SHP77 treated with DMSO at 0.1 percent for 48 hours (cell line): Measurements from ENCODE around the gene SPINK5.

ENCODE experiments used
- DNase-seq: peaks from one replicate; lab custom pipeline; 2025; lab: John Stamatoyannopoulos, UW

SPINK5 gene

GRCh38 chr5:148094336-148094735 is 30.6 kb downstream of the SPINK5 start:
- no peak for DNase-seq

- DNase-seq: no peak
Measured at GRCh38 chr5:148104226-148104625, 40.4 kb downstream of the SPINK5 start.

- DNase-seq: no peak
Measured at GRCh38 chr5:148107608-148108007, 43.8 kb downstream of the SPINK5 start.

- DNase-seq: no peak
Measured at GRCh38 chr5:148113243-148113642, 49.5 kb downstream of the SPINK5 start.

- no peak for DNase-seq
Measured at GRCh38 chr5:148120317-148120716, 56.5 kb downstream of the SPINK5 start.

GRCh38 chr5:148125641-148126040 is 61.9 kb downstream of the SPINK5 start:
- DNase-seq: no peak

- DNase-seq: no peak
Measured at GRCh38 chr5:148135091-148136048, 71.6 kb downstream of the SPINK5 start.

- no peak for DNase-seq
Measured at GRCh38 chr5:148140846-148141245, 77.1 kb downstream of the SPINK5 start.

- DNase-seq: no peak
Measured at GRCh38 chr5:148141645-148142044, 77.9 kb downstream of the SPINK5 start.

GRCh38 chr5:148145916-148146315 is 82.1 kb downstream of the SPINK5 start:
- no peak for DNase-seq

GRCh38 chr5:148146487-148146886 is 82.7 kb downstream of the SPINK5 start:
- DNase-seq: no peak

- no peak for DNase-seq
Measured at GRCh38 chr5:148147415-148147814, 83.6 kb downstream of the SPINK5 start.

GRCh38 chr5:148151872-148152271 is 88.1 kb downstream of the SPINK5 start:
- DNase-seq: no peak

- no peak for DNase-seq
Measured at GRCh38 chr5:148152781-148153180, 89.0 kb downstream of the SPINK5 start.

- DNase-seq: no peak
Measured at GRCh38 chr5:148156609-148157008, 92.8 kb downstream of the SPINK5 start.

GRCh38 chr5:148162038-148162437 is 98.3 kb downstream of the SPINK5 start:
- DNase-seq: no peak

GRCh38 chr5:148163345-148163744 is 99.6 kb downstream of the SPINK5 start:
- DNase-seq: no peak

GRCh38 chr5:148166550-148167283 is 102.9 kb downstream of the SPINK5 start:
- no peak for DNase-seq

GRCh38 chr5:148168246-148168645 is 104.5 kb downstream of the SPINK5 start, which contains the start of gene SPINK14:
TSS of gene SPINK14 (plus strand) at chr5:148168546. CDS start at chr5:148169733, 1,187 bp downstream.
- DNase-seq: no peak

- DNase-seq: no peak
Measured at GRCh38 chr5:148172377-148172776, 108.6 kb downstream of the SPINK5 start.

GRCh38 chr5:148176480-148176879 is 112.7 kb downstream of the SPINK5 start:
- DNase-seq: no peak

GRCh38 chr5:148177207-148177606 is 113.4 kb downstream of the SPINK5 start:
- DNase-seq: no peak

GRCh38 chr5:148179234-148179824 is 115.5 kb downstream of the SPINK5 start:
- DNase-seq: no peak
